CD4-positive, alpha-beta T cell treated with Interleukin-6 at 100 ng/mL for 8 hours (primary cell): ENCODE measurements around the gene FMC1.
"Not testable (repeated sequence)": the region's sequence is repeated elsewhere in the genome, so short reads cannot be mapped to it uniquely, and the experiment has no call there.

Experiments used
- DNase-seq: peaks from one replicate; pipeline ENCODE4 v3.0.0-alpha.2; 2020; ENCODE audit warnings: mixed read lengths, low spot score

FMC1 gene

GRCh38 chr7:139340037-139340807, 915 bp upstream of the FMC1 start:
- peak; percentile 99 for DNase-seq

- DNase-seq: no peak
Measured at GRCh38 chr7:139340808-139341057, 404 bp upstream of the FMC1 start.

GRCh38 chr7:139341776-139342226, 664 bp downstream of the FMC1 start:
- DNase-seq: no peak

- no peak for DNase-seq
Measured at GRCh38 chr7:139345042-139345441, 3.9 kb downstream of the FMC1 start.

- DNase-seq: no peak
Measured at GRCh38 chr7:139351027-139351426, 9.9 kb downstream of the FMC1 start.

- no peak for DNase-seq
Measured at GRCh38 chr7:139354729-139355128, 13.6 kb downstream of the FMC1 start.

- DNase-seq: no peak
Measured at GRCh38 chr7:139355320-139355719, 14.2 kb downstream of the FMC1 start.

- DNase-seq: not testable (repeated sequence)
Measured at GRCh38 chr7:139357729-139358506, 16.8 kb downstream of the FMC1 start.

GRCh38 chr7:139358541-139359365, 17.6 kb downstream of the FMC1 start:
- DNase-seq: no peak

- peak; percentile 99 for DNase-seq
Measured at GRCh38 chr7:139359366-139360209, 18.5 kb downstream of the FMC1 start, which contains the start of gene LUC7L2. LUC7L2 (plus strand) TSS chr7:139359894; CDS start chr7:139360262, 368 bp downstream.

GRCh38 chr7:139360210-139360947, 19.2 kb downstream of the FMC1 start:
- peak; percentile 96 for DNase-seq

- no peak for DNase-seq
Measured at GRCh38 chr7:139360948-139361307, 19.8 kb downstream of the FMC1 start.

- DNase-seq: no peak
Measured at GRCh38 chr7:139361523-139361922, 20.4 kb downstream of the FMC1 start.

- DNase-seq: no peak
Measured at GRCh38 chr7:139362302-139362701, 21.2 kb downstream of the FMC1 start.

- DNase-seq: no peak
Measured at GRCh38 chr7:139362981-139363380, 21.8 kb downstream of the FMC1 start.

- no peak for DNase-seq
Measured at GRCh38 chr7:139365336-139365735, 24.2 kb downstream of the FMC1 start.

- no peak for DNase-seq
Measured at GRCh38 chr7:139366400-139366799, 25.3 kb downstream of the FMC1 start.

- no peak for DNase-seq
Measured at GRCh38 chr7:139367438-139368155, 26.5 kb downstream of the FMC1 start.

GRCh38 chr7:139370301-139370942, 29.3 kb downstream of the FMC1 start:
- no peak for DNase-seq

- DNase-seq: no peak
Measured at GRCh38 chr7:139370943-139371313, 29.8 kb downstream of the FMC1 start.
